ENCODE measurements around the gene JMJD7.

The JMJD7 gene

DNA sequence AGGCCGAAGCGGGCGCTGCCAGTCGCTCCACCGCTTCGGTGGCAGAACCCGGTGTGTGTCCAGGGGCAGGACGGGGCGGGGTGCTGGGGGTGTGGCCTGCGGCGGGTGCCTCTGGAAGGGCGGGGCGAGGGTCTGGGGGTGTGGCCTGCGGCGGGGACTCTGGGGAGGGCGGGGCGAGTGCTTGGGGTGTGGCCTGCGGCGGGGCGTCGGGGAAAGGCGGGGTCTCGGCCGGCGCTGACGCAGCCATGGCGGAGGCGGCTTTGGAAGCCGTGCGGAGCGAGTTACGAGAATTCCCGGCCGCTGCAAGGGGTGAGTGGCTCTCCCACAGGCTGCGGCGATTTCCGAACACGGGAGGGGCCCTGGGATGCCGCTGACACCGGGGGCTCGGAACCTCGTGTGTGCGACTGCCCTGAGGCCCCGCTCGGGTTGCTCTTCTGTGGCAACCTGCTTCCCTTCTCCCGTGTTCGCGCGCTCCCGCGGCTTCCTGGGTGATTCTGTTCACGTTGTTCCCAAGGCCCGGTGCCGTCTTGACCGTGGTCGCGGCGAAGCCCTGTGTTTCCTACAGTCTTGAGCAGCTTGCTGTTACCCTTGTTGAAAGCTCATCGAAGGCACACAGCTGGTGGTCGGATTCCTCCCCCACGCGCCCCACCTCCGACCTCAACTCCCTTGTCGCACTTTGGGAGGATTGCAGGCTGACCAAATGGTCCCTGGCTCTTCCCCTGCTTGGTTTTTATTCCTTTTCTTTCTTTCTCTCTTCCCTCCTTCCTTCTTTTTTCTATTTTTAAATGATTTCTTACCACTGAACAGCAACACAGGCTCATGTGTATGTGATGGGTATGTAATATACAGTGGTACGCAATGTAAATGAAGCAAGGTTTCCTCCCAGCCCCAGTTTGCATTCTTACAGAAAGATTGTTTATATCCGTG, at the start of gene JMJD7:
TSS of gene JMJD7 (plus strand) at position 213 of the 927 bp plus-strand sequence. CDS start at position 246, 33 bp downstream.
- peak; percentile 22 for DNase-seq

DNA sequence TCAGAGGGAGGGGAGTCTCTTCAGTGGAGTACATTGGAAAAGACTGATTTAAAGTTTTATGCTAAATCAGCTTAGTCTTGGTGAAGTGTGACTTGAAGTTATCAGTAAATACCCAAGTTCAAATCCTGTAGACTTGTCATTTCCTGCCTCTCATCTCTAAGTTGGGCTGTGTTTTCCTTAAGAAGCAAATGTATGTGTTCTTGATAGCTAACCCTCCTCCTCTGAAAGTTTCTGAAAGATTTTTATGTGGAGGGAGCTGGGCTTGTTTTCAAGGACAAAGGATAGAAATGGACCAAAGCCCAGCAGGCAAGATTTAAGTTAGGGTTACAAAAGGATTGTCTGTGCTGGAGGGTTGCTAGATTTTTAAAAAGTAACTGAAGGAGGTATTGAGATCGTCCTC, 49.4 kb upstream of the JMJD7 start:
- DNase-seq: no peak

DNA sequence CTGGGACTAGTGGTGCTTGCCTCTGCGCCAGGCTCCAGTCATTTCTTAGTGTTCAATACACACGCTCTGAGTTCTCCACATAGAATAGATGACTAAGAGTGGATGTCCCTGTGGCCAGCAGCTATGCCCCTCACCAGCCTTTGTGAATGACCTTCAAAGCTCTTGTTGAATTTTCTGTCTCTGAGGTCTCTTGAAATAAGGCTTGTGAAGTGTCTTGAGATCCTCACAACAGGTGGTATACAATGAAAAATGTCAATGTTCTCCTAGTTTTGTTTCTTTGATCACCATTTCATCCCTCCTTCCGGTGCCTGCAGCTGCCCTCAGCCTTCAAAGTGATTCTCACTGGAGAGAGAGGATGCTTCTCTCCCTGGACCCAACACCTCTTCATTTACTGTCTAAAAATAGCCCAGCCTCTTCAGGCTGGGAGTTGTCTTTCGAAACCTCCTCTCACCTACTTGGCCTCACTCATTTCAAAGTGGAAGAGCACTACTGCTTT, 48.2 kb upstream of the JMJD7 start:
- no peak for DNase-seq

DNA sequence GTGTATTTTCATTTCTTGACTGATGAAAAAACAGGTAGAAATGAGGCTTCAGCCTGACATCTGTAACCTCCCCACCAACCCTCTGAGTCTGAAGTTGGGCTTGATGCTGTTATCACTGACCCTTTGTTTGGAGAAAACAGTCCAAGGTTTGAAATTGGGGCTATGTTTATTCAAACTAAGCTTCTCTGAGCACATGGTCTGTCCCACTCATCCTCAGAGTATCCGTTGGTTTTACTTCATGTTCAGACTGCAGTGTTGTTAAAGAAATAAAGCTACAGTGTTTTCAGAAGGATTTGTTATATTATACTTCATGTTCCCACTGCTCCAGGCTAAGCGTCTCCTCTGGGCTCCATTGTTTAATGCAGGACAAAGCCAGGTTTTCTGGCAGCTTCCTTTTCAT, 47.6 kb upstream of the JMJD7 start:
- DNase-seq: no peak

DNA sequence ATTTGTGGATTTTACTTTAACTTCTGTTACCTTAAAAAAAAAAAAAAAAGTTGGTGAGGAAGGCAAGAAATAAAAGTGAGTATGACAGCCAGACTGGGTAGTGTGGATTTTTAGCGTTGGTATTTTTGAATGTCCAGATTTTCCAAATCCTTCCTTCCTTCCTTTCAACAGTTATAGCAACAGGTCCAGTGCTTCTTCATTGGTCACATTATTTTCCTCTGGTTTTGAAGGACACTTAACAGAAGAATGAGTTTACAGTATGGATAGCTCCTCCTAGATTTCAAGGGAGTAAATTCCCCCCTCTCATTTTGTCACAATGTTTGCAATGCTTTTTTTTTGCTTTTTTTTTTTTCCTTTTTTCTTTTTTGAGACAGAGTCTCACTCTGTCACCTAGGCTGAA, 47.2 kb upstream of the JMJD7 start:
- DNase-seq: no peak

DNA sequence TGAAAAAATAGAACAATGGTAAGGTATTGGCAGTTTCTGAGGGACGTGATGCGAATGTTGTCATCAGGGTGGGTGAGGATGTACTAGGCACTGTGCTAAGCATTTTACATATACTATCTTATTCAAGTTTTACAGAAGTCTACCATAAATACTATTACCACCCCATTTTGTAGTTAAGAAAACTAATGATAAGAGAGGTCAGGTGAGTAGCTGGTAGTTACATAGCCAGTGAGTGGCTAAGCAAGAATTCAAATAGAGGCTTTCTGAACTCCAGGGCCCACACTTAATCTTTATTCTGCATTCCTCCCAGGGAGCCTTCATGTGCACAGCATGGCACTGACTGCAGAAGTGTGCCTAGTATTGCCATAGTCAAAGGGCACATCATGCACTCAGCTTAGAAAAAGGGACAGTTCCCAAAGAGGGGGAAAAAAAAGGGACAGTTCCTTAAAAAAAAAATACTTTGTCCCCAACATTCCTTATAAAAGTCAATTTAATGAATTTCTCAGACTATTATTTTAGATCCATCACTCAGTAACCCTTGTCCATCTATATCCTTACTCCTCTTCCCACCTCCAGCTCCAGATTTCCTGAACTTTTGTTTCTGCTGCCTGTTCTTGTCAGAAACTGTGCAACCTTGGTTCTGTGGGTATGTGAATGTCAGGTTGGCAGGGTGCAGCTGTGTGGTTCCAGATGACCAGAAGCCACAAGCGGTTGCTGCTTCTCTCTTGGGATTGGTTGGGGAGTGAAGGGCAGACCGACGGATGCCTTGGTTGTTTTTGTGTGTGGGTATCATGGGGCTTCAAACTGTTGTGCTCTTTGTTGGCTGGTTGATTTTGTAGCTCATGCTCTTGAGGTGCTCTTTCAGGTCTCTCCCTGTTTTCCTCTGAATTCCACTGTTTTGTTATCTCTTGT, 45.3 kb upstream of the JMJD7 start:
- no peak for DNase-seq

DNA sequence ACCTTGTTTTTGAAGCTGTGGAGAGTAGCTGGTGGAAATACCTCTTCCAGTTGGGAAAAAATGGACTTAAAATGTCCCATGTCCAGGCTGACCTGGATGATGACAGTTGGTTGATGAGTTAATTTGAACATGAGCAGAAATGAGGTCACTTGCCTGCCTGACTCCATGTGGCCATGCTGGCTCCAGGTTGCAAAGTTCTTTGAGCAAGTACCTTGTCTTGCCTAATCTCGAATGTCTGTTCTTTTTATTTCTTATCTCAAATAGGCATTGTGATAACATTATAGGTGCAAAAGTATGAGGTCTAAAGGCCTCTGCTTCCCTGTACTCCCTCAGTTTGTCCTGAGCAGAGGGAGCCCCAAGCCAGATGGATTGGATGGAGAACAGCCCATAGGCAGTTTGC, 44.6 kb upstream of the JMJD7 start:
- no peak for DNase-seq

DNA sequence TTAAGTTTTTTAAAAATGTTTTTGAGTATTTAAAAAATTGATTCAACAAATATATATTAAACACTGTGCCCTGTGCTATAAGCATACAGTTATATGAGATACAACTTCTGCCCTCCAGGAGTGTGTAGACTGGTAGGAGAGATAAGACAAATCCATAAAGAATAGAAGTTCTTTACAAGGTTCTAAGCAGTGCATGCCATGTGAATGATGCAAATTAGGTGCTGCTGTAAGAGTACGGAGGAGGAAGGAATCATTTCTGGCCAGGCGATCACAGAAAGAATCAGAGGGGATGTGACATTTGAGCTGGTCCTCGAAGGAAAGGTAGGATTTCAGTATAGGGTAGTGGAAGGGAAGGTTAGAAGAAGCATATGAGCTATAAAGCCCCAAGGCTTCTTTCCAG, 39.6 kb upstream of the JMJD7 start:
- DNase-seq: no peak

DNA sequence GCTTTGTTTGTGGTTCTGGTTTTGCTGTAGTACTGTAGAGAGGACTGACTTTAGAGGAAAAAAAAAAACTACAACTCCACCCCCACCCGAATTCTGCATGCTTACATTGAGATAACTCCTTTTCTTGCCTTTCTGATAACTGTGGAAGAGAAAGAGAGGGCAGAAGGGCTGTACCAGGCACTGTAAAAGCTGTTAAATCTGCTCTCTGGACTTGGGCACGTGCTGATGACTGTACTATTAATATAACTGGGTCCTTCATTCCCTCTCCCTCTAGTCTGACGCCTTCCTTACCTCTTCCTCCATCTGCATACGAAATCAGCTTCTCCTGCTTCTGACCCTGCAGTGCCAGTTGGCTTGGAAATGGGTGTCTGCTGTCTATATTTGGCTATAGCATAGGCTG, 38.7 kb upstream of the JMJD7 start:
- no peak for DNase-seq

DNA sequence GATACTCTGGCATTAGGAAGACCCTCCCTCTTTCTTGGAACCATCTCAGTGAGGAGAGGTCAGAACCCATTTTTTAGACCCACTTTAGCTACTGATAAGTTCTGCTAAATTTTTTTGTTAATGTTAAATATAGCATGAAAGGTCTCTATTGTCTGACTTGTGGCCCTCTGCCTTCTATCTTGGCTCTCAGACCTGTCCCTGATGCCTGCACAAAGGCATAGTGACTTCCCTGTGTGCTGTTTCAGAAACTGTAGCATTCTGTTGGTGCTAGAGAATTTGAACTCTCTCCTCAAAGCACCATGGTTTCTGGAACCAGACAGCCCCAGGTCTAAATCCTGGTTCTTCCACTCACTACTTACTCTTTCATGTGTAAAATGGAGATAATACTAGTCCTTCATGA, 38.2 kb upstream of the JMJD7 start:
- DNase-seq: no peak

DNA sequence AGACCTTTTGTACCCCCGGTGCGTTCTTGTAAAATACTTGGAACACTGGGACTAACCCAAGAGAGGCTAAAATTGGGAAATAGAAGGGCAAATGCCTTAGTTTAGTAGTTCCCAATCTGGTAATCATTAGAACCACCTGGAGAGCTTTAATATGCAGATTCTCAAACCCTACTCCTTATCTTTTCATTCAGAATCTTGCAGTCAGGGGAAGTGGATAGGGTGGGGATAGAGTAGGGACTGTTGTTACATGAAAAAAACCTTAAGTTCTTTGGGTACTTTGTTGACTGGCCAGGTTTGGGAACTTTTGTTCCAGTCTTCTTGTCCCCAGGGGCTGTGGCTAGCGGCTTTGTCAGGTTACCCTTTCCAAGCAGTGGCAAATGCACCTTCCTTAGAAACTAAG, 37.7 kb upstream of the JMJD7 start:
- DNase-seq: no peak

DNA sequence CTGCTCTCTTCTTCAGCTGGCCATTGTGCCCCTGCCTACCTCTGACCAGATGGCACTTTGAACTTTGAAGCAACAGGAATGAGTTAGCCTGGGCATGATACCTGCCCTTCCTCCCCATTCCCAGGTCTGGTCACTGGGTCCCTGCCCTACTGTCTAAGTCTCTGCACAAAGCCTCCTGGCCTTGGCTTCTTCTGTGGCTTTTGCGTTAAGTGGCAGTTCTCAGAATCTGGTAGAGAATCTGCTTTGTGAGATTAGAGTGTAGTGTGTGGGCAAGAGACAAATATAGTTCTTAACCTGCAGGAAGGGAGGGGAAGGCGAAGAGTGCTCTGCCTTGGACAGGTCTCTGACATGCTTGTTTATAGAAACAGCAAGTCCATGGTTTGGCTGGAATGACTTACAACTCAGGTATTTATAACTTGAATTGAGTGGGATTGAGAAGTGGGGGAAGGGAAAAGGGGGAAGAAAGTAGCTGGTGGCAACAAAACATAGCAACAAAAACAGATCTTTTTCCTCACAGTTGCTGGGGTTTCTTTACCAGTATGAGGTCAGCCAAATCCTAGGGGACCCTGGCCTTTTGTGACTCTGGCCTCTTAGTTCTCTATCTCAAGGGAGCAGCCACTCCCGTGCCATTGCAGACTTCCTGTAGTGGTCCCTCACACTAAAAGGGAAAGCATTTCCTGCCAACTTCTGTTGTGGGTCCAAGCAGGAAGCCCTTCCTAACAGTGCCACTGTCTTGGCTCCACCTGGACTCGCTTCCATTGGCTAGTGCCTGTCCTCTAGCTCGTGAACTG, 36.9 kb upstream of the JMJD7 start:
- no peak for DNase-seq

DNA sequence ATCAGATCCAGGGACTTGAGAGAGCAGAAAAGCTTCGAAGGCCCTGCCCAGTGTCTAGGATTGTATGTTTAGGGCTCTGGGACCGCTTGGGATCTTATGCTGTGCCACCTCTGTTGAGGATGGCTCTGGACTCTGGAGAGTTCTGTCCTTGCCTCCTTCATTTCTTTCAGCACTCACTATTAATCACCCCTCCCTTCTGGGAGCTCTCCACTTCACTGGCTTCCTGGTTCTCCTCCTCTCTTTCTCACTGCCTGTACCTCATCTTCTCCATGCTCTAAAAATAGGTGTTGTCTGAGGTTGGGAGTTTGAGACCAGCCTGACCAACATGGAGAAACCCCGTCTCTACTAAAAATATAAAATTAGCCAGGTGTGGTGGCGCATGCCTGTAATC, 36.4 kb upstream of the JMJD7 start:
- DNase-seq: no peak

DNA sequence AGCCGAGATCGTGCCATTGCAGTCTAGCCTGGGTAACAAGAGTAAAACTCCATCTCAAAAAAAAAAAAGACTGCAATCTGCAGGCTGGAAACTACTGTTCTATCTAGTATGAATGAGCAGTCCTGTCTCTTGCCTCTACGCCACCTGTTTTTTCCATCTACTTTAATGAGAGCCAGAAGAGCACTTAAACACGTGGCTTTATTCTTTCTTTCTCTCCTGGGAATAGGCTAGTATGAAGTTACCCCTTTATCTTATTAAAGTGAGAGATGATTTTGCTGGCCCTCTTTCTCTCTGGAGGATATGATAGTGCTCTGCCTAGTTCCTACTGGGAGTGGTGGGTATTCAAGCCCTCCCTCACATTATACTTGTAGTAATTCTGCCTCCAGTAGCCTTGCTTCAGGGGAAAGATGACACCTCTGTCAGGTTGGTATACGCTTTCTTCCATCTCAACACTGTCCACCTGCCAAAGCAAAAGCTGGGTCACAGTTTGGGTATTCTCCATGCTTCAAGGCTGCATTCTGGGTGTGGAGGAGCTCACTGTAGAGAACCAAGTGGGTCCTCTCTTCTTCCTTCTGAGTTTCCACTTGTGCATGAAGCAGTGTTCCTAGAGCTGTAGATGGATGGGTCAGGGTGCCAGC, 35.8 kb upstream of the JMJD7 start:
- no peak for DNase-seq

DNA sequence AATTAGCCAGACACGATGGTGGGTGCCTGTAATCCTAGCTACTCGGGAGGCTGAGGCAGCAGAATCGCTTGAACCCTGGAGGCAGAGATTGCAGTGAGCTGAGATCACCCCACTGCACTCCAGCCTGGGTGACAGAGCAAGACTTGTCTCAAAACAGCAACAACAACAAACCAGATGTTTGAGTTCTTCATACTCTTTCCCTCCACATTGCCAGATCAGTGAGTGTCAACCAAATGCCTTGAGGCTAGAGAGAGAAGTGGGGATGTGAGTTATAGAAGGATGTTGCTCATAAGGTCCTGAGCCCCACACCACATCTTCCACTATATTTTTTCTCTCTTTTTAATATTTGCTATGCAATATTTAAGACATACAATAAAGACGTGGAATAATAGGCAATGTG, 33.8 kb upstream of the JMJD7 start:
- no peak for DNase-seq

DNA sequence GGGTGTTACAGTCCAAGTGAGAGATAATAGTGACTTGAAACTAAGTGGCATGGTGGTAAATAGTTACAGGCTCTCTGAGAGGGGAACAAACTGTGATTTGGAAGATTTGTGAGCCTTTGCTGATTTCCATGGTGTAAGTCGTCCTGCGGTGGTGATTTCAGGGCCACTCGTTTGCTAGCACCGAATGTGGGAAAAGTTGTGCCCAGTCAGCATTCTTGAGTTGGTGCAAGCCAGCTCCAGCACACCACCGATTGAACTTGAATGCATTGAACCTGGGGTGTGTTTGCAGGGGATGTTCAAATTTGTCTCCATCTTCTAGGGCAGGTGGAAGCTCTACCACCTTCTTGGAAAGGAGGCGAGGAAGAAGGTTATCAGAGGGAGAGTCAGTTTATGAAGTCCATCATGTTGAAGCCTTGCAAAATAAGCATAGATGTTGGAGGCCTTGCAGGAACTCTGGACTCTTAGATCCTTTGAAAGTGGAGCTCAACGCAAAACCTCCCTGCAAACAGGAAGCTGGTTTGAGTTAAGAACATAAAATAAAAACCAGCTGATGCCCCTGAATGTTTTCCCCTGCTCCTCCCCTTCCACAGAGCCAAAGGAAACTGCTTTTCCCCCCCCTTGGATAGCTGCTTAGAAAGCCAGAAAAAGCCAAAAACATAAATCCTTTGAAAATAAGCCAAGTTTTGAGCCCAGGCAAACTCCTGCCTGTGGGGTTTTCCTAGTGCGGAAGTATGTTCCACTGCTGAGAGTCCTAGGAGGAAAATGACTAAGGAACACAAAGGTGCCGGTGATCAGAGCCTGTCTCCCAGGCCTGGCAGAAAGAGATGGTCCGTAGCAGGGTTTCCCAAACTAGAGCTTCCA, 31.7 kb upstream of the JMJD7 start:
- DNase-seq: no peak

DNA sequence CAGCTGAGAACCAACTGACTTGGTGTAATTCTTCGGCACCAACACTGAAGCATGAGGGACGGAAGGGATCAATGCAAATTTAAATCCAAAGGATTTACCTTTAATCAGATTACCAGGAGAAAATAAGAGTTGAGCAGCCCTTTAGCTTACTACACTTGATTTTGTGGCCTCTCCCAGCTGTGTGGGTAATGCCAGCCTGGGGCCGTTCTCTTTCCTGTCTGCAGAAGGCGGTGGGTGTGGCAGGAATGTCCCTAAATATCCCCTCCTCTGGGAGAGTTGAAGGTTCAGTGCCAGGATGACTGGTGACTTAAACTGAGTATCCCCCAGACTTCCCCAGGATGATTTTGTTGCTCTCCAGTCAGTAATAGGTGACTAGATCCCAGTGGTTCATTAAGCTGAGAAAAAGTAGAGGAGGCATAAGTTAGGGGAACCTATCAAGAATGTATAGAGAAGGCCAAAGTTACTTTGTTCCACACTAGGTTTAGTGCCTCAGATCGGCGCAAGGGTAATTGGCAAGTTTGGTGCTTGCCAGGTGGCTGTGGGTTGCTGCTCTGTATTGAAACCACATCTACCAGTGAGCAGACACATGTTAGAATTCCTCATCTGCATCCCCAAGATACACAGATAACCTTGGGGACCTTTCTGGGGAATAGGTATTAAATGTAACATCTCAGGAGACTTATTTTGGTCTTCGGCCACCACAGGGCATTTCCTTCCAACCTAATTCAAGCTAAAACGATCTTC, 30.5 kb upstream of the JMJD7 start:
- no peak for DNase-seq

DNA sequence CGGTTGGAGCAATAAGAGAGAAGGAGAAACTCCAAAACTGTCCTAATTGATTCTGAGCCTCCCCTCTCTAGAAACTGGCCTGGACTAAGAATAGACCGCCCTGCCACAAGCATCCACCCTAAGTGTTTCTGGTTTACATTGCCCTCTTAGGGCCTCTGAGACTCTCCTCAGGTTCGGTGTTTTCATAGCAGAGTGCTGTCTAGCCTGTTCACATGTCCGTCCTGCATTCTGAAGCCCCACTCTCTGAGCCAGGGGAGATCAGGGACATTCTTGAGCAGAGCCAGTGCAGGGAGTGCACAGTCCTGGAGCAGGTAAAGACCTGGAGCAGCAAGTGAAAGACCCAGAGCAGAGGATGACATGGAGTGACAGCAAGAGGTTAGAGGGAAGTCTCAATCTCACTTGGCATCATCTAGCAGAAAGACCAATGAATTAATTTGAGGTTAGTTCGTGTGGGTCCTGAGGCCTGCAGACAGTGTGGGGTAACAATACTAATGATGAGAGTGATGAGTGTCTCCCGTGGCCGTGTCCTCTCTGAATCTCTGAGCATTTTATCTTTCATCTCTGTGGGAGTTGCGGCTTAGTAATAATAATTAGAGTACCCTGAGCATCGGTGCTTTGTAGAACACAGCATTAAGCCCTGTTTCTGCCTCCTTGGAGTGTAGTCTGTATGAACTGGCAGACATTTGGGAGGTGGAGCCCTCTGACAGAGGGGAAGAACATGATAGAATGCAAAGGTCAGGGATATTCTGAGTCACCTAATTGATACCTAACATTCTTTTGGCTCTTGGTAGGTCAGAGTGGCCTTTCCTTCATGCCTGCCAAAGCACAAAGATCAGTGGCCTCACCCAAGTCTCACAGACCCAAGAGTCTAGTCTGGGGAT, 29.0 kb upstream of the JMJD7 start:
- DNase-seq: no peak

DNA sequence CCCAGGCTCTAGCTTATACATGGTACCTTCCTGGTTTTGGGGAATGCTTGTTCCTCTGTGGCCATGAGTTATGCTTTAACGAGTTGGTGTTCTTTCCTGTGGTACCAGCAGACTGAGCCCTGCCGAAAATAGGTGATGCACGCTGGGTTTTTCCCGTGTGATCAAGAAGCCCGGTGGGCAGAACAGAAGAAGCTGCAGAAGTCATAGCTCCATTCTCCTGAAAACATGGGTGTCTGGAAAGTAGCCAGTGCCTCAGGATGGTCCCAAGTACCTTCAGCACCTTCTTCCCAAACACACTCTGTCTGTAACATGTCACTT, 28.4 kb upstream of the JMJD7 start:
- DNase-seq: no peak

DNA sequence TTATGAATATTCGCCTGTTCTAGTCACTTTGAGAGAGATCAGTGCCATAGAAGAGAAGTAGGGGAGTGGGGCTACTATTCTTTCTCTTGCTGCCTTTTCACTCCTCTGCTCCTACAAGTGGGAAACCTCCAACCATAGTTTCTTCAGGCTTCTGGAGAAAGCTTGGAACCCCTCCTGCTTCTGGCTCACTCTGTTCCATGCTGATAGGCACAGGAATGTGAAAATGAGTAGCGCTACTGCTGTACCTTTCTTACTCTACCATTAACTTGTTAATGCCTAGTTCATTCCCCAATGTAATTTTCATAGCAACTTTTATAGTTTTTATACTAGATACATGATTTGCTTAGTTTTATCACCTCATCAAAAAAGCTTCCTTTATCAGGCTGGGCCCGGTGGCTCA, 26.7 kb upstream of the JMJD7 start:
- DNase-seq: no peak

All from NCI-H1694 (cell line).